Activated CD8-positive, alpha-beta memory T cell treated with anti-CD3 and anti-CD28 coated beads, Interleukin-2, amount 50 U/mL, for 4 hours (primary cell): Measurements from ENCODE around the gene ELMO1.

ENCODE experiments used
- DNase-seq: peaks from one replicate; pipeline ENCODE4 v3.0.0-alpha.2; 2020

The ELMO1 gene

GRCh38 chr7:37405603-37406122 is 43.0 kb downstream of the ELMO1 start:
- no peak for DNase-seq

DNA sequence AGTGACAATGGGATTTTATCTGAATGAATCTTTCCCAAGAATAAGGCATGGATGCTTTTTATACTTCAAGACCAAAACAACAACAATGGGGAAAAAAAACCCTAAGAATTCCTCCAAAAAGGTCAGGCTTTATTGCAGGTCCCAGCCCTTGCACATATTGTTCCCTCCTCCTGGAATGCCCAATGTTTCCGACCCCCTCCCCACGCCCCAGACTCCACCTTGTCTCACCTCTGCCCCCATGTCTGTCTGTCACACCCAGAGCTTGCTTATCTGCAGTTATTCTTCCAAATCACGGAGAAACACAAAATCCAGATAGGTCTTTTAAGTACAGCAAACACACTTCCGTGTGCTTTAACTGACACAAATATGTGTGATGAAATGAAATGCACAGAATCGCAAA is 43.5 kb downstream of the ELMO1 start:
- no peak for DNase-seq

DNA sequence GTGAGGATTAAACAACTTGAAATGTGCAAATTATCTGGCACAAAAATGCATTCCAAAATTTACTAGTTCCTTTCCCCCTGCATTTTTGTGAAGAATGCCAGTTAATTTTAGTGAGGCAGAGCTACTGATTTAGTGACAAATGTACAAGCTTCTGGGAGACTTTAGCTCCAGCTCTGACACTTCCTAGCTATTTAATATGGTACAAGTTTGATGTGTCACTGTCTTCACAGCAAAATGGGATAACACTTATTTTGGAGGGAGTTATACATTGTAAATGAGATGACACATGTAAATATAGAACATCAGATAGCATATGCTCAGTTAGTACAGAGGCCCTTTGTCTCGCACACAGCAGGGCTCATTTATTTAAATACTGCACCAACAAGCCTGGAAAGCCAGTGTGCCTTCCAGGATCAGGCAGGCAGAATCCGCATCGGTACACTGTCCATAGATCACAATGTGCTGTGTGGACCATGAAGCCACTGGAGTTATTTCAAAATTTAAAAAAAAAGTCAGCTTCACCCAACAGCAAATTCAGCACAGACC is 48.7 kb downstream of the ELMO1 start:
- DNase-seq = no peak

DNA sequence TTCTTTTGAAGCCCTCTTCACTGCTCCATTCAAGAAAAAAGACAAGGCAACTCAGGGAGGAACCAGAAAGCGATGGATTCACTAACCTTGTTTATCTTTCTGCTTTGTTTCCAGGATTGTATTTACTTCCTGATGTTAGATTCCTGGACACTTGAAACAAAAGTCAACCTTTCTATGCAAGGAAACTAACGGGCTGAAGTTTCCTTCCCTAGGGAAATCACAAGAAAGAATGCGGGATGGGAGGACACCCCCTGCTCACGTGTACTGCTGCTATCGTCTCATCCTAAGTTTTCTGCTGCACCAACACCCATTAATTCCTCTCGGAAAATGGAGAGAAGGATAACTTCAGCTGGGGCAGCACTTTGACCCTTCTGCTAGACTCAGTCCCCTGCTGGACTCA is 50.3 kb downstream of the ELMO1 start:
- no peak for DNase-seq

GRCh38 chr7:37395618-37396259 is 52.9 kb downstream of the ELMO1 start:
- no peak for DNase-seq

- no peak for DNase-seq
These were observed 54.5 kb downstream of the ELMO1 start for GRCh38 chr7:37394158-37394557.

GRCh38 chr7:37393476-37393875 is 55.2 kb downstream of the ELMO1 start:
- no peak for DNase-seq

DNA sequence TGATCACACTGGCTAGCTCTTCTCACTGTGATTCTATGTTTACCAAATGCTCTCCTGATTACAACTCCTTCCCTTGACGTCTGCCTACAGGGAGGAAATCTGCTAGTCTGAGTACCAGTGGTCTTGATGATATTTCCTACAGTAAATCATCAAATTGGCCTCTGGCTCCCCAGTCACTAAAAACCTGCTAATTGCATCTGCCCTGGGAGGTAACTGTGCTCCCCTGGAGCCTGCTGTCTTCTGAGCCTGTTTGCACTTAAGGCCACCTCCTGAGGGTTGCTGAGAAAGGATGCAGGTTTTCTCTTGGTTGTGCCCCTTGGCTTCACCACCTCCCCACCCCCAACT is 56.0 kb downstream of the ELMO1 start:
- no peak for DNase-seq

- no peak for DNase-seq
These were observed 56.6 kb downstream of the ELMO1 start for GRCh38 chr7:37391791-37392672.

- DNase-seq = no peak
These were observed 58.5 kb downstream of the ELMO1 start for GRCh38 chr7:37390114-37390513.

DNA sequence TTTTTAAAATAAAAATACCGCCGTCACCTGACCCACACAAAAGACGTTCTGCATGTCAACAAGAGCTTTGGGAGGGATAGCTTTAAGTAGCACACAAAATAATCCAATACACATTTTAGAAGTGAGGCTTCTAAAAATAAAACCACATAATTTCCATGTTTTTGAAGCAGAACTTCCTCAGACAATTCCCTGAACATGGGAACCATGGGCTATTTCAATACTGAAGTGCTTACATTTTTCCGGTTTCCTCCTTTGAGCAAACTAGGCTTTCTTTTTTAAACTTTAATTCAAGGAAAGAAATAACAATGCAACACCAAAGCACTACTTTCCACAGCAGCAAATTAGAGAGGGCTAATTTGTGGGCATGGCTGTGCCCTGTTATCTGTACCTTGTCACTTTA is 59.9 kb downstream of the ELMO1 start:
- no peak for DNase-seq

DNA sequence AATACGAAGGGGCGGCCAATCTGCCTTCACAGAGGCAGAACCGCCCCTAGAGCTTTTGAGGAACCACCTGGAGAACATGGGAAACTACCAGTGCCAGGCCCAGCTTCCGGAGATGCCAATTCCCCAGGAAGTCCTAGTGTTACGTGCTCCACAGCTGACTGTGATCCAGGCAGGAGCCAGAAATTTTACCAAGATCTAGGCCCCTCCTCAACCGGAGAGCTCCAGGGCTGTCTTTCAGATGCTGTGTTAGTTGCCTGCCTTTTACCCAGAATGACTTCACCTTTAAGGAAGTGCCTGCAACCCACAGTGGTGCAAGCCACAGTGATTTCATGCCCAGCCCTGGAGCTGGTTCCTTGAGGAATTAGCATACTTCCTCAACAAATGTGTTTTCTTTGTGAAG is 62.9 kb downstream of the ELMO1 start:
- DNase-seq = no peak

GRCh38 chr7:37382546-37383088 is 66.0 kb downstream of the ELMO1 start:
- DNase-seq = no peak

- DNase-seq = no peak
These were observed 67.8 kb downstream of the ELMO1 start for GRCh38 chr7:37380831-37381230.

- no peak for DNase-seq
These were observed 69.0 kb downstream of the ELMO1 start for GRCh38 chr7:37379546-37380277.

GRCh38 chr7:37377231-37377630 is 71.4 kb downstream of the ELMO1 start:
- no peak for DNase-seq

- DNase-seq = no peak
These were observed 72.3 kb downstream of the ELMO1 start for GRCh38 chr7:37376386-37376785.

- DNase-seq = no peak
These were observed 75.9 kb downstream of the ELMO1 start for GRCh38 chr7:37372750-37373149.

GRCh38 chr7:37371755-37372154 is 76.9 kb downstream of the ELMO1 start:
- no peak for DNase-seq

- no peak for DNase-seq
These were observed 78.8 kb downstream of the ELMO1 start for GRCh38 chr7:37369906-37370305.

GRCh38 chr7:37368540-37368939 is 80.1 kb downstream of the ELMO1 start:
- DNase-seq = no peak

DNA sequence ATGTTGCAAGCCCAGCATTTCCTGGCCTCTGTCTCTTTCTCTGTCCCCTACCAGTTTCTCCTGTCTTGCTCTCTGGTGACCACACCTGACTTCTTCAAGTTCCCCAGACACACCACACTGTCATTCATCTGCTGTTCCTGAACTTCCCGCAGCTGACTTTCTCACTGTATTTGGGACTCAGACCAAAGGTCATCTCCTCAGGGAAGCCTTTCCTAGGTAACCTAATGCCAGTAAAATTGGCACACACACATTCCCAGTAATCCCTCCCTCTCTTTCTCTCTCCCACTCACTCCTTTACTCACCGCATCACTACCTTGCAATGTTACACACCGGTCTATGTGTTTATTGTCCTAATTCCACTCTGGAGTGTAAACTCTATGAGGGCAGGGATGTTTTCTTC is 81.7 kb downstream of the ELMO1 start:
- no peak for DNase-seq

GRCh38 chr7:37366445-37366844 is 82.2 kb downstream of the ELMO1 start:
- DNase-seq = no peak
